ENCODE measurements around the gene CYP2W1. TPM values are rescaled to one million over a fixed set of nuclear protein-coding genes. Genes with fewer than 3 reads are reported as not detected.
"Not testable (repeated sequence)": the region's sequence is repeated elsewhere in the genome, so short reads cannot be mapped to it uniquely, and the experiment has no call there.

The CYP2W1 gene
- polyA plus RNA-seq, 3 donors, result 1.8 to 4.1 (median 2.7) TPM

GRCh38 chr7:947391-948210 is 35.4 kb upstream of the CYP2W1 start:
- no peak for DNase-seq (ENCODE audit: extremely low read depth in 1 of 11, low read depth in 9 of 11, low spot score in 4 of 11)

- DNase-seq (ENCODE audit: extremely low read depth in 1 of 11, low read depth in 9 of 11, low spot score in 4 of 11), result no peak
Observed at GRCh38 chr7:949021-949934, 33.7 kb upstream of the CYP2W1 start.

GRCh38 chr7:951881-952547 is 31.0 kb upstream of the CYP2W1 start:
- no peak for DNase-seq (ENCODE audit: extremely low read depth in 1 of 11, low read depth in 9 of 11, low spot score in 4 of 11)

- no peak for DNase-seq (ENCODE audit: extremely low read depth in 1 of 11, low read depth in 9 of 11, low spot score in 4 of 11)
Observed at GRCh38 chr7:952548-953441, 30.2 kb upstream of the CYP2W1 start.

GRCh38 chr7:953547-954327 is 29.2 kb upstream of the CYP2W1 start:
- no peak for DNase-seq (ENCODE audit: extremely low read depth in 1 of 11, low read depth in 9 of 11, low spot score in 4 of 11)

GRCh38 chr7:954330-955238 is 28.4 kb upstream of the CYP2W1 start, which contains the start of gene ADAP1:
Gene ADAP1 (minus strand): TSS chr7:954680. CDS start chr7:954477, 203 bp downstream.
- no peak for DNase-seq (ENCODE audit: extremely low read depth in 1 of 11, low read depth in 9 of 11, low spot score in 4 of 11)

- no peak for DNase-seq (ENCODE audit: extremely low read depth in 1 of 11, low read depth in 9 of 11, low spot score in 4 of 11)
Observed at GRCh38 chr7:956031-956430, 26.9 kb upstream of the CYP2W1 start.

GRCh38 chr7:957418-958220 is 25.4 kb upstream of the CYP2W1 start:
- DNase-seq (ENCODE audit: extremely low read depth in 1 of 11, low read depth in 9 of 11, low spot score in 4 of 11), result no peak

GRCh38 chr7:958221-959200 is 24.5 kb upstream of the CYP2W1 start:
- DNase-seq (ENCODE audit: extremely low read depth in 1 of 11, low read depth in 9 of 11, low spot score in 4 of 11), result no peak

GRCh38 chr7:959271-959670 is 23.7 kb upstream of the CYP2W1 start:
- DNase-seq (ENCODE audit: extremely low read depth in 1 of 11, low read depth in 9 of 11, low spot score in 4 of 11), result no peak

- not testable (repeated sequence) for DNase-seq (ENCODE audit: extremely low read depth in 1 of 11, low read depth in 9 of 11, low spot score in 4 of 11)
Observed at GRCh38 chr7:959740-960139, 23.2 kb upstream of the CYP2W1 start.

- no peak for DNase-seq (ENCODE audit: extremely low read depth in 1 of 11, low read depth in 9 of 11, low spot score in 4 of 11)
Observed at GRCh38 chr7:960269-960871, 22.6 kb upstream of the CYP2W1 start.

- not testable (repeated sequence) for DNase-seq (ENCODE audit: extremely low read depth in 1 of 11, low read depth in 9 of 11, low spot score in 4 of 11)
Observed at GRCh38 chr7:960972-961371, 22.0 kb upstream of the CYP2W1 start.

Data from renal cortex interstitium (tissue), 11 donors.